HG03135 (cell line): ENCODE results near the gene KHDRBS2.

Experiments
- ATAC-seq: cut with Tn5 transposase; IDR thresholded peaks from one replicate; pipeline ENCODE4 v1.9.1; 2021; ENCODE audit warnings: mild to moderate bottlenecking, moderate library complexity; ENCODE audit not compliant: unreplicated experiment

Gene KHDRBS2

DNA sequence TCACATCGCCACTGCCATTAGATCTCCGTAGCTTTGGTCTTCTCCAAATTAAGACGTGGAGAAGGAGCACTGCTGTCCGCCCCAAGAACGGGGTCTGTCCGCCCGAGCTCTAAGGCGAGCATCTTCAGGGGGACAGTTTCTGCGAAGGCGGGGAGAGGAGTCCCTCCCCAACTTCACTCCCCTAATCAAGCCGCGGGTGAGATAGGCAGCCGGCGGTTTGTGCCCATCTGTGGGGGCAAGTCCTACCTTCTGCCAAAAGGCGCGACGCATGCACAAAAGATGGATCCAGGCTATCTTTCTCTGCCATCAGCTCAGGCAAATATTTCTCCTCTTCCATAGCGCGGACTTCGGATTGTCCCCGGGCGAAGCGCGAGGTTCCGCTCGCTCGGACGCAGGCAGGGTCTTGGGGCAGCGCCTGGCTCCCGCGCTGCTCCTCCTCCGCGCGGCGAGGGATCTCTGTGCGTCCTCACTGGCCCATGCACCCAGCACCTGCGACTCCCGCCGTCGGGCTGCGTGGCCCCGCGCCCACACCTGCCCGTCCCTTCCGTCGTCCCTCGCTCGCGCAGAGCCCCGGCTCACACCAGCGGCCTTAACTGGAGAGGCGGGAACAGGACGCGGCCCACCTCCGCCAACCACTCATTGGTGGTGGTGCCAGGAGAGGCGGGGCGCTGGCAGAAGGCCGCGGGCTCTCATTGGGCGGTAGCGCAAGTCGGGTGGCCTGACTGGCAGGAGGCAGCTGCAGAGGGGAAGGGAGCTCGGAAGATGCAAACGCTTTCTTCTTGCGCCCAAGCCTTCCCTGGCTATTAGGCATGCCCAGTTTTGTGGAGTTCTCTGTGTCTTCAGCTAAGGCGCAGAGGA lies at the start of gene KHDRBS2:
KHDRBS2 (minus strand) TSS at position 614 of the 858 bp plus-strand sequence.
- ATAC-seq = peak; percentile 100

DNA sequence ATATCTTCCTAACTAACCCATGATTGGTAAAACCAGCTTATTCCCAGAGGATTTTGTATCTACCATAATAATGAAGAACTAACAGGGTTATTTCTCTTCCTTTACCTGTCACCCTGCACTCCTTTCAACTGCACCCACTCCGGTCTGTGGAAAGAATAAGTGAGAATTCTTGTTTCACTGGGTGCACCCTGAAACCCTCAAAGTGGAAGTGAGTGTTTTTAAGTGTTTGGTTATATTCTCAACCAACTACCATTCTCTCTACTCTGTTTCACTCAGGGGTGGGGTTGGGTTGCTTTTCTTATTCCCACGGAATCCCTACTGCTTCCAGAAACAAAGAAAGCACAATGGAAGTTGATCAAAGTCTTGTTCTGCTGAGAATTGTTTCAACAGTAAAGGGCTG lies 42.6 kb upstream of the KHDRBS2 start:
- no peak for ATAC-seq

DNA sequence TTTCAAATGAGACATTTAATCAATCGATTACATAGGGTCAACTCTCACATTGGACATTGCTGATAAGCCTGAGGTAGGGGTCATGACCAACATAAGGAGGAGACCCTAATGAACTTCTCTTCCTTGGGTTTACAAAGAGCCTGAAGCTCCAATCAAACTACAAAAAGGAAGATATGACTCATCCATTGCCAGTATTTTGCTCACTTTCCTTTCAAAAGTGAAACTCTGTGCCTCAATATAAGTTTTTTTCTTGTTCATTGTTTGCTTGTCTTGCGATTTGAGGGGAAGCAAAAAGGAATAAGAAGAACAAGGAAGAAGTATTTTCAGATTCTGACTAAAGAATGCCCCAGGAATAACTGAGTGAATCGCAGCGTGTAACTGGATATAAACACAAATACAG lies 38.8 kb upstream of the KHDRBS2 start:
- ATAC-seq = no peak

DNA sequence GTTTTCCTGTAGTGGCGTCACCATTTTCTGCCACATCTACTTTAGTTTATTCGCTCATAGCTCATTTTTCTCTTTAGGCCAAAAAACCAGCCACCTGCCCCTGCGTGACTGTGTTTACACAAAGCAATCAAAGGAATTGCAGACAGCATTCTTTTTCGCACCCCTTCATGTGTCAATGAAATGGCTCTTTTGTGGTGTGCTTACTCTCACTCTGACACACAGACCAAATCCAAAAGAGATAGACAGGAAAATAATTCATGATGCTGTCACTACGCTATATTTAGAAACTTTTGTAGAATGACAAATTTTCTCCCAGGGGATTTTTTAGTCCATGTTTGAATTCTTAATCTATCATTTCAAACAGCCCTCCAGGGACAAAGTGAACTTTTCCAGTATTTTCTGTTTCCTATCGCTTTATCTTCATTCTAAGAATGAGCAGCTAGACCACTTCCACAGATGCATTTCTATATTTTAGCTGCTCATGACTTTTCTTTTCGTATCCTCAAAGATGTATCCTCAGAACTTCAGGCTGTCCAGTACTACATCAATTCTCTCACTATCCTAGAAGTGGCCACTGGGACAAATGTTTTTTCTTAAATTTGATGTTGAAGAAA lies 37.9 kb upstream of the KHDRBS2 start:
- ATAC-seq = no peak

DNA sequence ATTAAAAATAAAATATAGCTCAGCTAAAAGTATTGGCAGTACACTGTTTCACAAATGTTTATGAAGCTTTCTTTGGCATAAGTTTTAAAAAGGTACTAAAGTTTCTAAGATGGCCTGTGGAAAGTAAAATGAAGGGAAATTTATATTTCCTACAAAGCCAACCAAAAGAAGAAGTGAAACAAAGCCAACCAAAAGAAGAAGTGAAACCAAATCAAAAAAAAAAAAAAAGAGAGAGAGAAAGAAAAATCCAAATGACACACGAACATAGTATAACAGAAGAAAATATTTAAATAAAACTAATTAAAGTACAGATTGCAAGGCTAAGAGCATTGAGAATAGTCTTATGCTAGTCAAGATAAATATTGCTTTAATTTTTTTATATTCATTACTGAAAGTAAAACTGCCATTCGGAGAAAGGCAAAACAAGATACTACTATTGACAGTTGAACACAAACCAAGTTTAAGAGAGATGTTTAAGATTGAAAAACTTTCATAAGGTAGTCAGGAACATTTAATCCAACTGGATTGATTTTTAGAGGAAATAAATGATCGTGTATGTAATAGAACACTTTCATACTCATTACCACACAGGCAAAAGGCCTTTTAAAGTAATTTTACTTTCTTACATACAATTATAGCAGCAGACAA lies 12.8 kb upstream of the KHDRBS2 start:
- peak; percentile 91 for ATAC-seq

DNA sequence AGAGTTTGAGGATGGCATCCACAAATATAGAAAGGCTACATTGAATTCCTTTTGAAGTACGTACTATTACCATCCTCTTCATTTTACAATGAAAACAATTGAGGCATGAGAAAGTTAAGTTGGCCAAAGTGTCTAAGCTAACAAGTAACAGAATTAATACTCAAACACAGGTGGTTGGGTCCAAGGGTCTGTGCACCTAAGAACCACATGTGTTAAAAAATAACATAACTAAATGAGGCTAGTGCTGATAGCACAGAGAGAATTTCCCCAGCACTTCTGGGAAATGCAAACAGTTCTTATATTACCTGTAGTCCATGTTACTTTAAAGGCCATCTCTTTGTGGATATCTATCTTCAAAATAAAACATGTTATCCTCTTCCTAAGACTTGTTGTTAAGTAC lies 10.5 kb upstream of the KHDRBS2 start:
- ATAC-seq = no peak

DNA sequence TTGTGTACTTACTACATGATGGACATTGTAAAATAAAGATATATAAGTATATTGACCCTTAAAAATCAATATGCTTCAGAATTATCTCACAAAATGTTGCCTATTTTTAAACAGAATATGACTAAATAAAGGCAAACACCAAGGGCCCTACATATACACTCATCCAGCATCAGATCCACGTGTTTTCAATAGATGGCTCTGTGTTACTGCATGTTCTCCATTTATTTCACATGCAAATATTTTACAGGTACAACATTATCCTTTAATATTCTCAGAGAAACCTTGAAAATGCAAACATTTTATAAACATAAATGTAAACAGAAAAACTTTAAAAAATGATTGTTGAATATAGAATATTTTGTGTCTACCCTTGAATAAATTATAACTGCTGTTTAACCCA lies 2.9 kb upstream of the KHDRBS2 start:
- no peak for ATAC-seq

DNA sequence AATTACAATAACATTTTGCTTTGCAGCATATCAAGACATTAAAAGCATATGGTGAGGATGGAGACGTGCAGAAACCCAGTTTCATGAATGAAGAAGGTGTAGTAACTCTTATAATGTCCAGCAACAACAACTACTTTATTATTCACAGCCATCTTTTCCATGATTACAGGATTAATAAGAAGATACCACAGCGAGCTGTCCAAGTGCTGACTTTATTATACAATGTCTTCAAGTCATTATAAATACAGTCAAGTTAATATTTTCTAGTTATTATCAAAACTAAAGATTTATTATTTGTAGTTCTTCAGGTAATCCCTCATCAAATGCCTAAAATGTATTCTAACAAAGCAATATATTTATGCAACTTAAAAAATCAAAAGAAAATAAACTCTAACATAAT lies 2.5 kb upstream of the KHDRBS2 start:
- no peak for ATAC-seq

DNA sequence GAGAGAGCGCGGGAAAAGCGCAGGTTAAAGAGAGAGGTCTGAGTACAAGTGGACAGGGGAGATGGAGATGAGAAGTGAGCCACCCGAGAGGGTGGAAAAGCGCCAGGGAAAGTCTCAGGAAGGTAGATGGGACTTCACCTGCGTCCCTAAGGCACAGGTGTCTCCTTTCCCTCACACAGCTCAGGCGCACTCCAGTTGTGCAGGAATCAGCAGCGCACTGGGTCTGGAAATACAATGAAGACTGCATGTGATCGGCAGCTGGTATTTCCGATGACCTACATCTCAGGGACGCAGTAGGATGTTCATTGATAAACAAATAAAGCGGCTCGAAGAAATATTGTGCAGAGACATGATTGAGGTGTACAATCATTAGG lies 432 bp upstream of the KHDRBS2 start:
- peak; percentile 10 for ATAC-seq

DNA sequence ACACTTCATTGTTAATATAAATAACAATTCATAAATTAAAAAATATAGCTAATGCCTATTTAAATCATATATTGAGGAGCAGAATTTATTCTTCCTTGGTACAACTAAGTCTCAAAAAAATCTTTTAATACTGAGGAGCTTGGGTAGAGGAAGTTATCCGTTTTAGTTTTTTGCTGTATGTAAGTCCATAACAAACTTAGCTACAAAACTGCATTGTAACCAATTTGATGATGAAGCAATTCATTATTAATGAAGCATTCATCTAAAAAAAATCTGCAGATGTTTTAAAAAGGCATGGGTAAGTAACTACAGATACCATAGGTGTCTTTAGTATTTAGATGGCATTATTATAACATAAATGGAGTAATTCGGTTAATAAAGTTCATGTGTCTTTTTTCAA lies 1.3 kb downstream of the KHDRBS2 start:
- no peak for ATAC-seq

DNA sequence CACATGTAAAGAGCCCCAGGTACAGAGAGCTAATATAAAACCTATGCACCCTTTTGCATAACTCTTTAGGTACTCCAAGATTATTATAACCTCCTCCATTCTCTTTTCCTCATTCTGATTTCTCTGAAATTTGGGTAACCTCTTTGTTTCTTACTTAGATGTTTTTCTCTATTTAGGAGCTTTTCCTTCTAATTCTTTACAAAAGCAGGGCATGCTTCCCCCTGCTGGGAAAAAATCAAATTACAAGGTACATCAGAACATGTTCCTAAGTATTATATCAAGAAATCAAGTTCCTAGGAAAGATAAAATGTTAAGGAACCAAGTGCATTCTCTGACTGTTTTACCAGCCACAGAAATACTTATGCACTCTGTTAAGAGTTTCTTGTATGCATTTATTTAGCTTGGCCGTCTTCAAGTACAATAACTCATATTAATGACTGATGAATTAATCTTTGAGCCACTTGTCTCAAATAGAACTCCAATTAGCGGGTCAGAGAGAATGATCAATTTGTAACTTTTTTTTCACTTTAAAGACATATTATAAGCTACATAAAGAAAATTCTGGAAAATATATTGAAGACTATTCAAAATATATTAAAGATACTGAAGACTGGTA lies 2.1 kb downstream of the KHDRBS2 start:
- no peak for ATAC-seq

DNA sequence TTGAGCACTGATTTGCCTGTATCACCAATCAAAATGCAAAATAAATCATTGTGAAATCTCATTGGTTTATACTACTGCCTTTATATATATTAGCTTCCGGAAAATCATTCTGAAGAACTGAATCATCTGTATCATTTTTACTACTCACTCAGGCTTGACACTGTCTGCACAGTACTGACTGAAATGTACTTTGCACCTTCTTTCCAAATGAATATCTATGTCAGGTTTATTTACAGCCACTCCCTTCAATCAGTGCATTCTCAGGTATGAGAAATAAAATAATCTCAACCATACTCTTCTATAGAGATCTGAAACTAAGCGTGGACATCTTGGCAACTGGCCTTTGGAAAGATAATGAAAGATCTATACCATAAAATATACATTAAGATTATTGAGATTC lies 2.7 kb downstream of the KHDRBS2 start:
- no peak for ATAC-seq

DNA sequence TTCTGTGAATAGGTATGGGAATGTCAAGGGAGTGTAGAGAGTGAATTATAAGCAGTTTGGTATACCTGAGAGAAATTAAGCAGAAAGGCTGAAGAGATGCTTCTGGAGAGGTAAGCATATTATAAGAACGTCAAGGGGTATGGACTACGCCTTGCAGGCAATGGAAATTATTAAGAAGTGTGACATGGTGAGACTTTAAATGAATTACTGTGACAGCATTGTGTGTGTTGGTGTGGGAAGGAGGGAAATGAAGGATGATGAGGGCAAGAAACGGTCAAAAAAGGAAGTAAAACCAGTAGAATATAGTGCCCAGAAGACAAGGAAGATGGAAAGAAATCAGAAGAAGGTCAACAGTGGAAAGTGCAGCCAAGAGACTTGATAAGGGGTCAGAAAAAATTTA lies 5.9 kb downstream of the KHDRBS2 start:
- no peak for ATAC-seq

DNA sequence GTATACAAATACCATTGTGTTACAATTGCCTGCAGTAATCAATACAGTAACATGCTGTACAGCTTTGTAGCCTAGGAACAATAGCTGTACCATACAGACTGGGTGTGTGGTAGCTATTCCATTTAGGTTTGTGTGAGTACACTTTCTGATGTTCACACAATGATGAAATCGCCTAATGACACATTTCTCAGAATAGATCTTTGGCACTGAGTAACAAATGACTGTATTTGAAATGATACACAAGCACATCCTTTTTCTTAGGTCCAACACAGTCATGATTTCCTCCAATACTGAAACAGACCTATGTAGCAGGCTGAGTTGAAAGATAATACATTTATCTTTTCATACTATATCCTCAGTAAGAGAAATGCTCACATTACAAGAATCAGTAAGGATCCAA lies 13.9 kb downstream of the KHDRBS2 start:
- ATAC-seq = no peak

DNA sequence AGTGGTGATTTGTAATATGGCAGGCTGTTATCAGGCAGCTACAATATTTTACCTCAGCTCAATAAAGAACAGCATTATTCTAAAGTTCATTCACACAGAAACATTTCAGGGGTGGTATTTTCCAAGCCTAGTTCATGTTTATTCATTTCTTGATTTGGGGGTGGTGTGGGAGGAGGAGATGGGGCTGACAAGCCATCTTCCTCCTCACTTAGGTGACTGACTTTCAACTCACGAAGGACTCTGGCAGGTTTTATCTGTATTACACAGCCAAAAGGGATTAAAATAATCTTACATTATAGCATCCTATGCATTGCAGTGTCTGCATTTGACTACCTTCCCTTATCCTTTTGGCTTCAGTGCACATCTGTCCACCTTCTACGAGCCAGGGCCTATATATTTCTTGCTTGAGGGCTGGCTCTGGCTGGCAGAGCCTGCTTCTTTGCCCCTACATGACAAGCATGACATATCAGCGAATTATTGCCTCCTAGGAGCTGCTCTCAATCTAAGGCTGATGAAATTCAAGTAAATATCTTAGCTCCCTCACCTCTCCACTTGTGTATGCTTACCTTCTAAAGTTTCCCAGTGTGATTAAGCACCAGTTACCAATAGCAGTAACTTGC lies 20.0 kb downstream of the KHDRBS2 start:
- ATAC-seq = no peak

DNA sequence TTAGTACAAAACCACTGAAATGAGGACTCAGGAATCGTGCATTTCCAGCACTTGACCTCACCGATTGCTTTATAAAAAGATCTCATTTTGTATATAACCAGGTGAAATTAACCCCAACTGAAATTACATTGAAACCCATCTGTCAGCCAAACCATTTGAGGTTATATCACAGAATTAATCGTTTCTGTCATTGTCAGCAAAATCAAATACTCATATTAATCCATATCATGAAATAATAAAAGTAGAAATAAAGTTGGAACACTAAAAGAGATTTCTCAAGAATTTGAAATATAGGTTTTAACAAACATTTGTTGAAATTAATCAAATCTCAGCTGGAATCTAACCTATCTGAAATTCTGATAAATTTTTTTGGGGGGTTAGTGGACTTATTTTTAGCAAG lies 23.7 kb downstream of the KHDRBS2 start:
- ATAC-seq = no peak

DNA sequence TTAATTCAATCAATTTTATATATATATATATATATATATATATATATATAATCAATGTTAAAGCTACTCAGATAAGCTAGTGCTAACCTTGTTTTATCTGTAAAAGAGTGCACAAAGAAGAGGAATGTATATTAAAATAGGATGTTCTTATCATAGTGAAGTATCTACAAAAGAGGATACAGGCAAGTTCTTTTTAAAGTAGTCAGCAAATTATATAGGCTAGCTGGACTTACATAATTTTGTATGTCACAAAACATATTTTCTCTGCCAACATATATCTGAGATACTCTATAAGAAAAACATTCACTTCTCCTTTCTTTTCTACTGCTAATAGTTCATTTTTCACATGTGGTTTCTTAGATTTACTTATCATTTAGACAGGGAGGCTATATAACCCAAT lies 39.9 kb downstream of the KHDRBS2 start:
- no peak for ATAC-seq

DNA sequence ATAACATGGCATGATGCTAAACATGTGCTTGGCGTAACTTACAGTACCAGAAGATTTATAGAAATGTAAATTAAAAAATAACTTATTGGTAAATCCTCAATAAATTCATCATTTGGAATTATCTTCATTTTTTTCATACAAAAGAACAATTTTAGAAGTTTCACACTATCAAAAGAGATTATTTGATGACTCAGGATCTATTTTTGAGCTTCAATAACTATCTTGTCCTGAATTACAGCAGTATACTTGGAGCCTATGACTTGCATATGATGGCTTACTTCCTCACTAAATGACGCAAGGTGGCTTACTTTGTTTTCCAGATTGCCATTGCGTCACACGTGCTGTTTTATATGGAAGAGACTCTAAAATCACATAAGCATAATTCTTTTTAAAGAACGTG lies 49.2 kb downstream of the KHDRBS2 start:
- ATAC-seq = no peak

DNA sequence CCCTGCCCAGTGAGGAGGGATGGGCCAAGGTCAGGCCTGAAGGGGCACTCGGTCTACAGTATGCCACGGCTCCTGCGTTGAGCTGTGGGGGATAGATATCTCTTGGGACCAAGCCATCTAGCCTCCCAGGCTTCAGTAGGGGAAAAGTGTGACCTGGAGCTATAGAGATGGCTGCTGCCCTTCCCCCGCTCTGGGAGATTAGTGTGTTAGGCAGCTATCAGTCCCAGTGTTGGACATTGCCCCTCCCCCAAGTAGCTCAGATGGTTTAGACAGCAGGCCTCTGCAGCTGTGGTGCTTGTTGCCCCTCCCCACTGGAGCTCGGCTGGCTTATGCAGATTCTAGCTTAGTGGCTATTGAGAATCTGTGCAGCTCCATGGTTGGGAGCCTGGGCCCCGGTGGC lies 56.8 kb downstream of the KHDRBS2 start:
- no peak for ATAC-seq

DNA sequence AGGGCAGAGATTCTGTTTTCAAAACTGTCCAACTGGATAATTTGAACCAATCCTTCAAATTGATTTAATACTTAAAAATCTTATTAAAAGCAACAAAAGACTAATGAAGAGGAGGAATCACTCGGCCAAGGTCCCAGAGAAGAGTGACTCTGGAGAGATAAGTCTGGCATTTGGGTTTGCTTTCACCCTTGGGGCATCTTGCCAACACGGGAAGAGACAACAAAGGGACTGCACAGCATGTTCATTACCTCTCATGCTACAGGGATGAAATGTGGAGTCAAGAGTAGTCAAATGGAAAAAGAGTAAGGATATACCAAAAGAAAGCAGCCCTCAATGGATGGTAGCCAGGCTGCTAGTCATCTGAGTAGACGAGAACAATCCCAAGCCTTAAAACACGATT lies 68.2 kb downstream of the KHDRBS2 start:
- no peak for ATAC-seq

DNA sequence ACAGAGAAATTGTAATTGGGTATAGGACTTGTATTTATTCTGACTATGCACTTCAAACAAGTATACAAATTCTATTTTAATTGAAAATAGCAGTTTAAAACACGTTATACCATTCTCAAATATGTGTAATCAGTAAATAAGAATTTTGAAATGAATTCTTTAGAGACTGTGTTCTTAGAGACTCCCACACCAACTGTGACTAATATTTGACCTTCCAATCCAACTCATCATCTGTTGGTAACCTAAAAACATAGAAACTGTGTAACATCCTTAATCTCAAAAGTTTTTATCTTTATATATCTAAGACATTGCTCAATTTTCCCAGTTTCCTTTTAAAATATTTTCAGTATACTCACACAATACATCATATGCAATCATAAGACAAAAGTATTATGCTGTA lies 83.9 kb downstream of the KHDRBS2 start:
- no peak for ATAC-seq
